NCI-H446 (cell line): Measurements from ENCODE around the gene CARD8.

Source experiments
- DNase-seq, 2 experiments: peaks; one replicate each; lab custom pipeline; 2025; lab: John Stamatoyannopoulos, UW

The CARD8 gene

GRCh38 chr19:48206397-48207093 lies 49.2 kb downstream of the CARD8 start:
- DNase-seq, result no peak

- DNase-seq, result peak; percentile 98 to 99
Measured at GRCh38 chr19:48203794-48204628, 51.7 kb downstream of the CARD8 start.

GRCh38 chr19:48203222-48203793 lies 52.4 kb downstream of the CARD8 start:
- no peak for DNase-seq

GRCh38 chr19:48196933-48197665 lies 58.6 kb downstream of the CARD8 start:
- DNase-seq, result no peak

GRCh38 chr19:48196321-48196763 lies 59.4 kb downstream of the CARD8 start:
- no peak for DNase-seq

GRCh38 chr19:48194844-48195830 lies 60.6 kb downstream of the CARD8 start:
- DNase-seq, result no peak

- DNase-seq, result peak in 1 of 2 experiments; percentile 17
Measured at GRCh38 chr19:48194041-48194843, 61.5 kb downstream of the CARD8 start.

DNA sequence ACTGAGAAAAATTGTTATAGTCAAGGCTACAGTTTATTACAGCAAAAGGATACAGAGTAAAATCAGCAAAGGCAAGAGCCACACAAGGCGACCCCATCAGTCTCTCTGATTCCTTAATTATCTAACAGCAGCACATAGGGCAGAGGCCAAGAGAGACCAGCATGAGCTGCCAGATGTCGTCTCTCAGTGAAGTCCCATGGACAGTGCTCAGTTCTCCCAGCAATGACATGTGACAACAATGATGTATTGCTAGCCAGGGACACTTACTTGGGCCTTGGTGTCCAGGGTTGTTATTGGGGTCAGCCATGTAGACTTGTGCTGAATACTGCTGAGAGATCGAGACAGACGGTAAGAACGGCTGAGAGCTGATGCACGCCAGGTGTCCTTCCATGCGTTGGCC lies 63.0 kb downstream of the CARD8 start:
- no peak for DNase-seq

DNA sequence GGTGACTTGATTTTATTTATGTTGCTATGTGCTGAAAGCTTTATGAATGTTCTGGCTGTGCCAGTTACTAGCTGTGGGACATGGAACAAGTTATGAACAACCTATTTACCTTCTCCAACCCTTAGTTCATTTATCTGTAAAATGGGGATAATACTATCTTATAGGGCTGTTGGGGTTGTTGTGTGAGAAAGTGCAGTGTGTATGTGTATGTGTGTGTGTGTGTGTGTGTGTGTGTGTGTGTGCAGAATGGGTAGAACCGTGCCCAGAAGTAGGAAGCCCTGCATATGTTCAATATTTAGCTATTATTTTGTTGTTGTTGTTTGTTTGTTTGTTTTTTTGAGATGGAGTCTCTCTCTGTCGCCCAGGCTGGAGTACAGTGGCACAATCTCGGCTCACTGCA lies 64.8 kb downstream of the CARD8 start:
- no peak for DNase-seq

GRCh38 chr19:48190288-48190884 lies 65.3 kb downstream of the CARD8 start:
- peak; percentile 42 to 90 for DNase-seq

DNA sequence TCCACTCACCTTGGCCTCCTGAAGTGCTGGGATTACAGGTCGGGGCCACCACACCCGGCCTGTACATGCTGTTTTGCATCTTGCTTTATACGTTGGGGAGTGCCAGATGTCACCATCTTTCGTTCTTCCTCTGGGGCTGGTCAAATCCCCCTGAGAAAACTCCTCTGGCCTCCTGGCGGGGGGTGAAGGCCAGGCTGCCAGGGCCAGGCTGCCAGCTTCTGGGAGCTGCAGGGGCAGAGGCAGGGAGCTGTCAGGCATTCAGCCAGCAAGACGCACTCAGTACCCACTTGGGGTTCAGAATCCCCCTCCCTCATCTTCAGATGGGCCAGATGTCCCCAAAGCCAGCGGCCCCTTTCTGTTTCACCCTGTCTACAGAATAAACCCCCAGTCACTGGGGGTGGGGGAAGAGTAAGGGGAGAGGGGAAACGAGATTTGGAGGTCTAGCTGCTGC lies 69.1 kb downstream of the CARD8 start:
- peak in 1 of 2 experiments; percentile 39 for DNase-seq

DNA sequence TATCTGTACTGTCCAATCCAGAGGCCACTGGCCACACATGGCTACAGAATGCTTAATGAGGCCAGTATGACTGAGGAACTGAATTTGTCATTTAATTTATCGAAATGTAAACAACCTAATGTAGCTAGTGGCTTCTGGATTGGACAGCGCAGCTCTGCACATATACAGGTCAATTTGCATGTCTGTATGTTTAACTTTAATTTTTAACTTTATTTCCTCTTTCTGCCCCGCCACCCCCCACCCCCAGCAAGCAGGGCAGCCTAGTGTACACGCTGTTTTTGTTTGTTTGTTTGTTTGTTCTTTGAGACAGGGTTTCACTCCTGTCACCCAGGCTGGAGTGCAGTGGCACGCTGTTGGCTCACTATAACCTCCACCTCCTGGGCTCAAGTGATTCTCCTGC lies 69.7 kb downstream of the CARD8 start:
- DNase-seq, result no peak

GRCh38 chr19:48183356-48183755 lies 72.4 kb downstream of the CARD8 start:
- no peak for DNase-seq

DNA sequence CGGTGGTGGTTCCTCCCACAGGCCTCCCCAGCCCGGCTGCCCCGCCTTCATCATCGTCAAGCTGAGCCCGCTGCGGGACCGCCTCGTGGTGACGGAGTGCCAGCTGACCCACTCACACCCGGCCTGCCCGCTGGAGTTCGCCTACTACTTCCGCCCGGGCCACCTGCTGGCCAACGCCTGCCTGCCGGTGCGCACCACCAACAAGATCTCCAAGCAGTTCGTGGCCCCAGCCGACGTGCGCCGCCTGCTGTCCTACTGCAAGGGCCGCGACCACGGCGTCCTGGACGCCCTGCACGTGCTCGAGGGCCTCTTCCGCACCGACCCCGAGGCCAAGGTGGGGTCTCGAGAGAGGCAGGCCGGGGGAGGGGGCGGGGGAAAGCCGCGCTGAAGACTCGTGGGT lies 73.3 kb downstream of the CARD8 start:
- no peak for DNase-seq

DNA sequence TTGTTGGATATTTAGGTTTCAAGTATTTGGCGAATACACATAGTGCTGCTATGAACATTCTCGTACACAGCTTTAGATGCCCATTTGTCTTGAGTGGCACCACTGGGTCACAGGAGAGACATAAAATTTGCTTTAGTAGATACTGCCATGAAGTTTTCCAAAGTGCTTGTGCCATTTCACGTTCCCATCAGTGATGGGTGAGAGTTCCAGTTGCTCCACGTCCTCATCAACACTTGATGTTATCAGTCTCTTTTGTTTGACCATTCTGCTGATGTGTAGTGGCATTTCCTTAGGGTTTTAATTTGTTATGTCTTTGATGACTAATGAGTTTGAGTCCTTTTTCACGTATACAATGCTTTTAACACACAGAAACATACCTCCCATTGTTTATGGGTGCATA lies 74.2 kb downstream of the CARD8 start:
- DNase-seq, result no peak

DNA sequence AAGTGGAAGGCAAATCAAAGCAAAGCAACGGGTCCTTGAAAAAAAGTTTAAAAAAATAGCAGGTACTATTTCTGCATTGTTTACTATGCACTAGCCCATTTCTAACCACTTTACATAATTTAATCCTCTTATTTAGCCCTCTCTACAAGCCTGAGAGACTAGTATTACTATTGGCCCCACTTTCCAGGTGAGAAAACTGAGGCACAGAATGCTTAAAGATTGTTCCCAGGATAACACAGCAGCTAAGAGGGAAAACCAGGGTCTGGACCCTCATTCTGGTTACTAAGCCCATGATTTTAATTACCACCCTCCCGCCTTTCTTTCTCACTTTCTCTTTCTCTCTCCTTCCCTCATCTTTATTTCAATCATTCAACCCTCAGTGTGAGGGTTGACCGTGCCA lies 79.5 kb downstream of the CARD8 start:
- no peak for DNase-seq

DNA sequence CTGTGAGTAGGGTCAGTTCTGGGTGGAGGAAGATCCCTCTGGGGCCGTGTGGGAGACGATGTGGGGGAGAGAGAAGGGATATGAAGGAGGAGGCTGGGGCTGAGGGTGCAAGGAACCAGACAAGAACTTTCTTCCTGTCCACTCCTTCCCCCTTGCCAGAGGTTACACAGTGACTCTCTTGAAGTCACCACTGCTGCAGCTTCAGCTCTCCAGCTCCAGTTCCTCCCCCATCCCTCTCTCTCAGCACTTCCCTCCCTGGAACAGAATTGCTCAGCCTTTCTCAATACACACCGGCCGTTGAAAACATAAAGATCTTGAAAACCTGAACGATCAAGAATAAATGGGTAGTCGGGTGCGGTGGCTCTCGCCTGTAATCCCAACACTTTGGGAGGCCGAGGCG lies 80.1 kb downstream of the CARD8 start:
- no peak for DNase-seq

- DNase-seq, result no peak
Measured at GRCh38 chr19:48174445-48175030, 81.2 kb downstream of the CARD8 start.

GRCh38 chr19:48171710-48172109 lies 84.0 kb downstream of the CARD8 start:
- DNase-seq, result no peak
